GM12865 (cell line): ENCODE data around the gene ITSN1.

Experiments
- DNase-seq: peaks from one replicate; pipeline ENCODE4 v3.0.0; 2010; ENCODE audit warnings: low read depth
- H3K4me3 ChIP-seq: 2 replicates; pipeline ENCODE4 v1.5.1; 2011; ENCODE audit warnings: mild to moderate bottlenecking, low read depth, low read length, control low read depth
- TF ChIP-seq, protein P1 (sequence below): IDR thresholded peaks from 2 replicates; pipeline ENCODE4 v1.5.1; 2011; ENCODE audit warnings: low read length, control low read depth, low read depth, inconsistent platforms; ENCODE audit not compliant: insufficient read depth; ENCODE audit errors: missing control alignments

The ITSN1 gene

DNA sequence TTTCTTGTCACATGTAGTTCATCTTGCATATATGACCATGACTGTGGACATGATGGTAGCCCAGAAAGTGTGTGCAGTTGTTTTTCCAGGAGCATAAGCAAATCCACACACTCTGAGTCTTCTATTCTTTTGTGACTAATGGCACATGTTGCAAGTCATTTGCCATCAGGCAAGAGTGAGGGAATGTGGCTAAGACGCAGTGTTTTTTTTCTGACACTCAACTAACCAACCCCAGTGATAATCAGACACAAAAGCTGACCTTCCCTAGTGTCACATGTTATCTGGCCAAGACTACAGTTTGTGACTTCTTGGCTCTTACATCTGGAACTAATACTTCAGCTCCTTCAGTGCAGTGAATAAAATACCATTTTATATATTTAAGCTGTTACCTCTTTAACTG is 108.8 kb downstream of the ITSN1 start:
- no peak for DNase-seq
- TF ChIP-seq, protein P1, sequence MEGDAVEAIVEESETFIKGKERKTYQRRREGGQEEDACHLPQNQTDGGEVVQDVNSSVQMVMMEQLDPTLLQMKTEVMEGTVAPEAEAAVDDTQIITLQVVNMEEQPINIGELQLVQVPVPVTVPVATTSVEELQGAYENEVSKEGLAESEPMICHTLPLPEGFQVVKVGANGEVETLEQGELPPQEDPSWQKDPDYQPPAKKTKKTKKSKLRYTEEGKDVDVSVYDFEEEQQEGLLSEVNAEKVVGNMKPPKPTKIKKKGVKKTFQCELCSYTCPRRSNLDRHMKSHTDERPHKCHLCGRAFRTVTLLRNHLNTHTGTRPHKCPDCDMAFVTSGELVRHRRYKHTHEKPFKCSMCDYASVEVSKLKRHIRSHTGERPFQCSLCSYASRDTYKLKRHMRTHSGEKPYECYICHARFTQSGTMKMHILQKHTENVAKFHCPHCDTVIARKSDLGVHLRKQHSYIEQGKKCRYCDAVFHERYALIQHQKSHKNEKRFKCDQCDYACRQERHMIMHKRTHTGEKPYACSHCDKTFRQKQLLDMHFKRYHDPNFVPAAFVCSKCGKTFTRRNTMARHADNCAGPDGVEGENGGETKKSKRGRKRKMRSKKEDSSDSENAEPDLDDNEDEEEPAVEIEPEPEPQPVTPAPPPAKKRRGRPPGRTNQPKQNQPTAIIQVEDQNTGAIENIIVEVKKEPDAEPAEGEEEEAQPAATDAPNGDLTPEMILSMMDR = no peak
- no peak overlapping the region for H3K4me3 ChIP-seq

DNA sequence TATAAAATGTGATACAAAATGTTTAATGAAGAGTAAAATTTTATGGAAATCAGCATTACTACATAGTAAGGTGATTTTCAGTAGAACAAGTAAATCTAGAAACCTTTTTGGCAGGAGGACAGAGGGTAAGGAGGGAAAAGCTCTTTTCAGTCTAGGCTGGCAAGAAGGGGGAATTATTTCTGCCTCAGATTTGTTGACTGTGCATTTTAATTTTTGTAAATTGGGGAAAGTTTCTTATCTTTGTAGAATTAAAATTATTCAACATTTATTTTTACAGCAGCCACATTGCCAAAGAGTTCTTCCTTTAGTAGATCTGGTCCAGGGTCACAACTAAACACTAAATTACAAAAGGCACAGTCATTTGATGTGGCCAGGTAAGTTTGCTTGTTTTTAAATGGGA is 109.2 kb downstream of the ITSN1 start:
- DNase-seq = no peak
- no peak overlapping the region for H3K4me3 ChIP-seq
- TF ChIP-seq, protein P1 = no peak

DNA sequence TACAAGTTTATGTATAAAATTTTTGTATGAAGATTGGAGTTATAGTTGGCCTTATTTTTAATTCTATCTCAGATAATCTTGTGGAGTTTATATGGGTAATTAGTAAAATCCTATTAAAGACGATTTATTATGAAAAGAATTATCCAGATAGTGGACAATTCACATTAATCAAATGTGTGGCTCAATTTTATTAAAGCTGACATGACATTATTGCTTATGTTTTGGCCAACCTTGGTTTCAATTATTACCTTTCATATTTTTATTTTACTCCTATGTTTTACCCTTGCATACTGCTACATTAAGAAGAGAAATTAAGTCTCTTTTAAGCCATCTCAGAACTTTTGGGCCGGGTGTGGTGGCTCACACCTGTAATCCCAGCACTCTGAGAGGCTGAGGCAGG is 110.0 kb downstream of the ITSN1 start:
- TF ChIP-seq, protein P1 = no peak
- DNase-seq = no peak
- no peak overlapping the region for H3K4me3 ChIP-seq

DNA sequence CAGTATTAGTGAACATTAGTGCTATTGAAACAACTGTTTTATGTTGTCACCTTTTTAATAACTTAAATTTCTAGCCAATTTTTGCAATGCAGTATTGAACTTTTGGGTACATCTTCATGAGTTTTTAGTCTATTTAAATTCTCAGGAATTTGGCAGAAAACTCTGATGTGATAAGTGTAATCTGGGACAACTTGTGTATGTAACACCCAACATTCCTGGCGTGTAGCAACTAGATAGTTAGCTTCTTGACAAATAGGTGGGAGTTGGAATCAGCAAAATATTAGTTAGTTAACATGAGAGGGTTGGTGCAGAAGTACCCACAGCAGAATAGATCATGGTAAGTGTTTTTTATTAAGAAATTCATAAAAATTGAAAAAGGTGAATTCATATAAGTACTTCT is 111.6 kb downstream of the ITSN1 start:
- DNase-seq = no peak
- no peak overlapping the region for H3K4me3 ChIP-seq
- TF ChIP-seq, protein P1 = no peak

DNA sequence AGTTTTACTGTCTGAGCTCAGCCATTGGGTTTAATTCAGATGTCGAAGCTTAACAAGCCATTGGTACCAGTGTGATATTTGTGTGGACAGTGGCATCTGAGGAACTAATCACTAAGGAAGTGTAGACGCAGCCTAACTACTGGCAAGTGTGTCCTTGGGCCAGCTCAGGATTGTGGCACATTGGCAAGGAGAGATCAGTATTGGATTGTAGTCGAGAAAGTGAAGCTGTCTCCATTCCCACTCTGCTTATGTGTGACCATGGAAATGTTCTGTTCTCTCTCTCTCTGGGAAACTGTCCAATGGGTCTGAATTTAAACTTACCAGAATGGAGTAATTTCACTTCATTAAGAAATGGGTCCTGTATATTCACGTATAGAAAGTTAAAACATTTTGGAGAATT is 112.2 kb downstream of the ITSN1 start:
- DNase-seq = no peak
- no peak overlapping the region for H3K4me3 ChIP-seq
- TF ChIP-seq, protein P1 = no peak

DNA sequence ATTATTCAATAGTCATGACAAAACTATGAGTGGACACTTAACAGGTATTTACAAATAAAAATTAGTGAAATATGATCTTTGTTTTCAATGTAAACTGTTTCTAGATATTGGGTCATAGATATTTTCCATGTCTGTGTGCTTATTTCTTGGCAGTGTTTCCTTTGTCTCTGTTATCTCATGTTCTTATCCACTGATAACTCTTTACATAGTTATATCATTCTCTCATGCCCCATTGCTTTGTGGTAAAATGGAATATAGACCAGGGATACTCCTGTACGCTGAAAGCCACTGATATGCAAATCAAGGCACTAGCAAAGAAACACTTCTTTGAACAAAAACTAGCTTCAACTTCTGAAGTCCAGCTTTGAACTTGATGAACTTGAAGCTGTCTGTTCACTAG is 113.1 kb downstream of the ITSN1 start:
- no peak for DNase-seq
- TF ChIP-seq, protein P1 = no peak
- no peak overlapping the region for H3K4me3 ChIP-seq

DNA sequence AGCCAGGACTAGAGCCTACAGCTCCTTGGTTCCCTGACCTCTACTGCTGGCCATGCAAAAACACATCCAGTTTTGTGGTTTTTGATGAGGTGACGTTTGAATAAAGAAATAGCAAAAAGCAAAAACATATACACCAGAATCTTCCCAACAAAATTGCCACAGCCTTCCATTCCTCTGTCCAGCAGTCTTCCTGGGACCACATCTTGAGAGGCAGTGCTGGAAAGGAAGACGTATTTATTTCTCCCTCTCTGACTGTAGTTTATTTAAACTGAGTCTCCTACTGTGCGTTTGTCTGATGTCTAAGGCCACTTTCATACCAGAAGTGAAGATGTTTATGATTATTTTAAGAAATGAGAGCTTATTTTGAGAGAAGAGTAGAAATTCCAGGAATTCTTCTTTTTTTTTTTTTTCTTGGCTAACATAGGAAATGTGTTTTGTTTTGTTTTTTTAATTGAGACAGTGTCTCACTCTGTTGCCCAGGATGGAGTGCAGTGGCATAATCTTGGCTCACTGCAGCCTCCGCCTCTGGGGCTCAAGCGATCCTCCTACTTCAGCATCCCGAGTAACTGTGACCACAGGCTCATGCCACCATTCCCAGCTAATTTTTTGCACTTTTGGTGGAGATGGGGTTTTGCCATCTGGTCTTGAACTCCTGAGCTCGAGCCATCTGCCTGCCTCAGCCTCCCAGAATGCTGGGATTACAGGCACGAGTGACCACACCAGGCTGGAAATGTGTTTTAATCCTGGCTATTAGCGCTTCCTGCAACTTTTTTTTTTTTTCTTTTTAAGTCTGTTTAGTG is 118.5 kb downstream of the ITSN1 start:
- TF ChIP-seq, protein P1 = no peak
- no peak for DNase-seq
- no peak overlapping the region for H3K4me3 ChIP-seq
